Measurements from ENCODE around the gene C2CD4B. TPM values are rescaled to one million over a fixed set of nuclear protein-coding genes. Genes with fewer than 3 reads are reported as not detected.

C2CD4B gene, protein sequence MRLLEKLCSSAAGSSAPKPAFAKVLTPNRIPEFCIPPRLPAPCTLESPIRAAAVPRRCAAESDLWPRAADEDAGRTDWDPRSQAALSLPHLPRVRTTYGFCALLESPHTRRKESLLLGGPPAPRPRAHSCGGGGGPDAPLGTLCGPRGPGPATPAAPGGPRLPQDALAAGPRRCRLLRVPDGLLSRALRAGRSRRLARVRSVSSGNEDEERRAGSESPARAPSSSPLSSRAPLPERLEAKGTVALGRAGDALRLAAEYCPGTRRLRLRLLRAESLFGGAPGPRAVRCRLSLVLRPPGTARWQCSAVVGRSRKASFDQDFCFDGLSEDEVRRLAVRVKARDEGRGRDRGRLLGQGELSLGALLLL
- not detected in 2 replicates for total RNA-seq (2014; rRNA removed; shearing (Covaris generic))
- polyA plus RNA-seq (2015; cell fraction: cytosol; rRNA removed), result not detected in 2 replicates
- polyA plus RNA-seq (2015; cell fraction: nucleus; rRNA removed), result not detected in 2 replicates

DNA sequence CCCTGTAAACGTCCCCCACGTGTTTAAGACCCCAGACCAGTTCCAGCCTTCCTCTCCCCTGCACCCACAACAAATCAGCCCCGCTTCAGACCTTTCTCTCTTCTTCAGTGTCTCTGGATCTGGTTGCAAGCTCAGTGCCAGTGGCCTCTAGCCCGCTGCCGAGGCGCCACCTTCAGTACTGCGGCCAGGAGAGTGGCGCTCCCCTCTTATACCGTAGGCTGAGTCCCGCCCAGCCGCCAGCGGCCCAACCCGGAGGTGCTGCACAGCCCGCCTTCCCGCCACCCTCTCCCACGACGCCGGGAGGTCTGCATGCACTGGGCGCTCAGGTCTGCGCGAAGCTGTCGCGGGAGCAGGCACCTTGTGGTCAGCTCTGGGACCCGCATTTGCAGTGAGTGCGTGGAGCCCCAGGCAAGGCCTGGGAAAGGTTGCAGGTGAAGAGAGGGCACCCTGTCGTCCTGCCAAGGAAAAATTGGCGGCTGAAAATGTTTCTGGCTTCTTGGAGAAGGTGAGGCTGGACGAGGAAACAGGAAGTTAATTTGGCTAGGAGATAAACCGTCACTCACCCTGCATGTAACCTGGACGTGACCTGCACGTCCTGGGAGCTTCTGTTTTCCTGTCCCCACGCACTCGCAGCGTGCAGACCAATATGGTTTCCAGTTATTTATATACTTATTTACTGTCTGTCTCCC, at the start of gene C2CD4B:
Gene C2CD4B (minus strand): TSS at position 182 of the 689 bp plus-strand sequence. CDS start 301 bp downstream, outside the sequence.
- in situ Hi-C loops (cut with HindIII; ENCODE audit: low pct_unique_long_range_greater_than_20kb, low sequenced_read_pairs), result no loop called here

DNA sequence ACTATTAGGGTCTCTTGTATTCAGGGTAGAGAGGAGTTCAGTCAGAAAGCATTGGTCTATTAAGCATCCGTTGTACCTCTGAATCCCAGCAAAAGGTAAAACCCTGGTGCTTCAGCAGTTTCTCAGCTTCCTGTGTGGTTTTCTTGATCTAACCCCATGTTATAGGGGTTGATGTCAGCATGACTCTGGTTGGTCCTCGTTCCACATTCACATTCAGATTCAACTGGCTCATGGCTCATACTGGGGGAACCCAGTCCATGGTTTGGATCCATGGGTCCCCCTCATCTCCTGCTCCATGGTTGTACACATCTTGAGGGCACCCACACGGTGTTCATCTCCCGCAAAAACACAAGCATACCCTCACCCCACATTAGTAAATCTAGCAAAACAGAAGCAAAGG, 47.7 kb upstream of the C2CD4B start:
- no peak for DNase-seq (ENCODE audit: low read depth, low spot score)
- in situ Hi-C loops (cut with HindIII; ENCODE audit: low pct_unique_long_range_greater_than_20kb, low sequenced_read_pairs), result no loop called here

More for the DNA sequence above, at the start of gene C2CD4B:
- no peak for DNase-seq (ENCODE audit: low read depth, low spot score)

DNA sequence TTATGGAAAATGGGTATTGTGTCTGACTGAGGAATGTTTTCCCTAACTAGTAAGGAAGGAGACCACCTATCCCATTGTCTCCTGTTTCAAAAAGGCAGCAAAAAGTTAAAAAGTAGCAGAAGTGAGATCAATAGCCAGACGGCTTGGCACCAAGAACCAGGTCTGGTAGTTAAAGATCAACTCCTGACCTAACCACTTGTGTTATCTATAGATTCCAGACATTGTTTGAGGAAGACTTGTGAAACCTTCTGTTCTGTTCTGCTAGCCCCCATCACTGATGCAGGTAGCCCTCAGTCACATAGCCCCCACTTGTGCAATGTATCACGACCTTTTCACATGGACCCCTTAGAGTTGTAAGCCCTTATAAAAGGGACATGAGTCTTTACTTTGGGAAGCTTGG, 46.3 kb upstream of the C2CD4B start:
- DNase-seq (ENCODE audit: low read depth, low spot score), result no peak
- in situ Hi-C loops (cut with HindIII; ENCODE audit: low pct_unique_long_range_greater_than_20kb, low sequenced_read_pairs), result no loop called here

DNA sequence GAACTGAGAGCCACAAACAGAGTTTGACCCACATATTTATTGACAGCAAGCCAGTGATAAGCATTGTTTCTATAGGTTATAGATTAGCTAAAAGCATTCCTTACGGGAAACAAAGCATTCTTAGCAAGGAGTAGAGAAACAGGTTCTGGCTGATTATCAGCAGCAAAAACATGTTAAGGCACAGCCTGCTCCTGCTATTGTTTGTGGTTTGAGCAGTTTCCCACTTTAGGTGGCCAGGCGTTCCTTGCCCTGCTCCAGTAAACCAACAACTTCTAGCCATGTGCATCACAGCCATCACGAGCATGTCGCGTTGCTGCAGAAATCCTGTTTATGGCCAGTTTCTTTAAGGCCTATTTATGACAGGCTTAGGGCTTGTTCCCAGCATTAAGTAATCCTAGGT, 44.7 kb upstream of the C2CD4B start:
- in situ Hi-C loops (cut with HindIII; ENCODE audit: low pct_unique_long_range_greater_than_20kb, low sequenced_read_pairs), result no loop called here
- no peak for DNase-seq (ENCODE audit: low read depth, low spot score)

DNA sequence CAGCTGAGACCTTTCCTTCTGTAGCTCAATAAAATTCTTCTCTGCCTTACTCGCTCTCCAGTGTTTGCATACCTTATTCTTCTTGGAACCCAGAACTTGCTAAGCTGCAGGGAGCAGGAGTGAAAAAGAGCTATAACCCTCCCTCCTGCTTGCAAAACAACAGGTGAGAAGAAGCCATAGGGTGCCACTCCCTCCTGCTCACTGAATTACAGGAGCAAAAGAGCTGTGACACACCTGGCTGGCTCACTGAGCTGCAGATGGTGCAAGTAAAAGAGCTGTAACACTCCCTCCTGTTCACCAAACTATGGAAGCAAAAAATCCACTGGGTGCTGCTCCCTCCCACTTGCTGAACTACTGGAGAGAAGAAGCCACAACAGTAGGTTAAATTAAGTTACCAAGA, 44.2 kb upstream of the C2CD4B start:
- no peak for DNase-seq (ENCODE audit: low read depth, low spot score)
- in situ Hi-C loops (cut with HindIII; ENCODE audit: low pct_unique_long_range_greater_than_20kb, low sequenced_read_pairs), result no loop called here

DNA sequence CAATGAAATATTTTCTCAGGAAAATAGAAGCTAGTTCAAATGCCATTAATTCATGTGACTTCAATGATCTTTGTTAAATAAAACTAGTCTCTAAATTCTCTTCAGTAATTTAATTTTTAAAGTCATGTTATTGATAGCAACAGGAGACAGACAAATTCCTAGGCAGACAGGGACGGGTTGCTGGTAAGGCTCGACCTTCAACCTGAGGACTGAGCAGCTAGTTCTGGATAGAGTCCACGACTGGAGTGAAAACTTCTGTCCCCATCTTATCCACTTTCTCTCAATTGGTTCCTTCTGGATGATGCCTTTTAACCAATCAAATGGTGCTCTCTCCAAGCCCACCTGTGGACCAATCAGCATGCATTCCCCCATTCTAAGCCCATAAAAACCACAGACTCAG, 43.8 kb upstream of the C2CD4B start:
- in situ Hi-C loops (cut with HindIII; ENCODE audit: low pct_unique_long_range_greater_than_20kb, low sequenced_read_pairs), result no loop called here
- DNase-seq (ENCODE audit: low read depth, low spot score), result no peak

DNA sequence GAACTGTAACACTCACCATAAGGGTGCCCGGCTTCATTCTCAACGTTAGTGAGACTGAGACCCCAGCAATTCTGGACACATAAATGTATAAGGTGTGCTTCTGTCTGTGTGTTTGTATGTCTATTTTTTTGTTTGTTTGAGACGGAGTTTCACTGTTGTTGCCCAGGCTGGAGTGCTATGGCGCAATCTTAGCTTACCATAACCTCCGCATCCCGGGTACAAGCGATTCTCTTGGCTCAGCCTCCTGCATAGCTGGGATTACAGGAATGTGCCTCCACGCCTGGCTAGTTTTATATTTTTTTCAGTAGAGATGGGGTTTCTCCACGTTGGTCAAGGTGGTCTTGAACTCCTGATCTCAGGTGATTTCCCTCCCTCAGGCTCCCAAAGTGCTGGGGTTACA, 43.3 kb upstream of the C2CD4B start:
- DNase-seq (ENCODE audit: low read depth, low spot score), result no peak
- in situ Hi-C loops (cut with HindIII; ENCODE audit: low pct_unique_long_range_greater_than_20kb, low sequenced_read_pairs), result no loop called here

DNA sequence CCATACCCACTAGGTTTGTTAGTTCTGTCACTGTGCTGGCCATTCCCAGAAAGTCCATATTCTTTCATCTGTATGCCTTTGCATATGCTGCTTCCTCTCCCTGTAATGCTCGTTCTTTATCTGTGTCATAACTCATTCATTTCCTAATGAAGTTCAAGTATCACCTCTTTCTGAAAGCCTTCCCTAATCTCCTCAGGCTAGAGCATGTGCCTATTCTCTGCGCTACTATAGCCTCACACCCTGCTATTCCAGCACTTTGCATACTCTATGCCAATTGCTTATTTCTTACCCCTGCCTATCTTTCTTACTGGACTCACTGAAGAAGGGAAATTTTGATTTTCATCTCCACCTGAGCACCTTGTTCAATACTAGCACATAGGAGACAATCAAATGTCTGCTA, 25.6 kb upstream of the C2CD4B start:
- DNase-seq (ENCODE audit: low read depth, low spot score), result no peak
- in situ Hi-C loops (cut with HindIII; ENCODE audit: low pct_unique_long_range_greater_than_20kb, low sequenced_read_pairs), result no loop called here

DNA sequence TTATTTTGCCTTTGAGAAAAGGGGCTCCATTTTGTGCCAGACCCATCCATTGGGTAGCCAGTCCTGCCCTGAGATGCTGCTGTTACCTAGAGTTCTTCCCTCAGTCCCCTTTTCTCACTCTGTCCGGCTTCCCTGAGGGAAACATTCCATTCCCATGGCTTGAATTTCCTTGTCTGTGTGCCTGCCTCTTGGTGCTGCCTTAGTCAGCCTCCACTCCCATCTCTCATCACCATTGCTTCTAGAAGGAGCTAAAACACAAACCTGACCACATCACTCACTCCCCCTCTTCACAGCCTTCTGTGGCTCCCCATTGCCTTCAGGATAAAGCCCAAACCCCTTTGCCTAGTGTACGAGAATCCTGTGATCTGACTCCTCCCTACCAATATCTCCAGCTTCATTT, 25.2 kb upstream of the C2CD4B start:
- DNase-seq (ENCODE audit: low read depth, low spot score), result no peak

DNA sequence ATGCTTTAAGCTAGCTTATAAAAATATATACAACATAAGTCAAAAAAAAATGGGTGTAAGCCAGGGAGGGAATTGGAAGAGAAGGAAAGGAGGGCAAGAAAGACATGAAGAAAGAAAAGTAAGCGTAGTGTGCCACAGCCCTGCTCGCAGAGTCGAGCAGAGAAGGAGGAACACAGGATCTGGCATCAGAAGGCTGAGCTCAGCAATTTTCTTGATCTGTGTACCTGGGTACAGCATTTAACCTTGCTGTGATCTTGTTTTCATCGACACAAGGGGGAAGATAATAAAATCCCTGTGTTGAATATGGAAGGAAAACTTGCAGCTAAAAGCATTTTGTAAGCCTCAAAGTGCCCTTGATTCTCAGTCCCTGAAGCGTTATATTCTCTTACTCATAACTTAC, 23.7 kb upstream of the C2CD4B start:
- DNase-seq (ENCODE audit: low read depth, low spot score), result no peak
- in situ Hi-C loops (cut with HindIII; ENCODE audit: low pct_unique_long_range_greater_than_20kb, low sequenced_read_pairs), result no loop called here

More for the DNA sequence above, 25.2 kb upstream of the C2CD4B start:
- in situ Hi-C loops (cut with HindIII; ENCODE audit: low pct_unique_long_range_greater_than_20kb, low sequenced_read_pairs), result no loop called here

DNA sequence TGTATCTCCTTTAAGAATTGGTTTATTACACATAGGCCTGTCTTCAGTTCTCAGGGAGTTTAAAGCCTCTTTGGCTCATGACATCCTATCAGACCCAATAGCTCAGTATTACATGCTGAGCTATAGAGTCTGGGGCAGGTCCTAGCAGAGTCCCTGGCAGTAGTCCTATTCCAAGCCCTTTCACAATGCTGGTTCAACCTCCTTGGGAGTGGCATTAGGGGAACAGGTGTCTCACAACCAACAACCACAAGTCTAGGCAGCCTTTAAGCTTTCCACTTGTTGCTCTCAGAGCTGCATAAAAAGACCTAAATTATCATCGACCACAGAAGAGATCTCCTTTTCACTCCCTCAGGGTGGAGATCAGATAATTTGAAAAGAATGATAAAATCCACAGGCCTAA, 22.8 kb upstream of the C2CD4B start:
- no peak for DNase-seq (ENCODE audit: low read depth, low spot score)
- in situ Hi-C loops (cut with HindIII; ENCODE audit: low pct_unique_long_range_greater_than_20kb, low sequenced_read_pairs), result no loop called here

DNA sequence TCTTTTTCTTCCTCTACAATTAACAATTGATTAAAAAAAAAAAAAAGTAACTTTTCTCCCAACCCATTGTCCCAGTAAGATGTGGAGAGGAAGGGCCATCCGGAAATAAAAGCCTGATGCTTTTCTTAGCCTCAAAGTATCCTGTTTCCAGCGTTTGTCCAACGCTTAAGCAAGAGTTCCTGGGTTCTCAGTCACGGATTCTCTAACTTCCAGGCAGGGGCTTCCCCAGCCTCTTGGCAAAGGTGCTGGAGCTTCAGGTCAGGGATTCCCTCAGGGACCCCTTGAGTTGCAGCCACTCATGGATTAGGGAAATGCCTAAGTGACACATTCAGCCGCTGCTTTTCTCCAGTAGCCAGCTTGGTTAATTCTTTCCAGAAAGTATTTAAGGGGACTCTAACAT, 22.3 kb upstream of the C2CD4B start:
- no peak for DNase-seq (ENCODE audit: low read depth, low spot score)
- in situ Hi-C loops (cut with HindIII; ENCODE audit: low pct_unique_long_range_greater_than_20kb, low sequenced_read_pairs), result no loop called here

DNA sequence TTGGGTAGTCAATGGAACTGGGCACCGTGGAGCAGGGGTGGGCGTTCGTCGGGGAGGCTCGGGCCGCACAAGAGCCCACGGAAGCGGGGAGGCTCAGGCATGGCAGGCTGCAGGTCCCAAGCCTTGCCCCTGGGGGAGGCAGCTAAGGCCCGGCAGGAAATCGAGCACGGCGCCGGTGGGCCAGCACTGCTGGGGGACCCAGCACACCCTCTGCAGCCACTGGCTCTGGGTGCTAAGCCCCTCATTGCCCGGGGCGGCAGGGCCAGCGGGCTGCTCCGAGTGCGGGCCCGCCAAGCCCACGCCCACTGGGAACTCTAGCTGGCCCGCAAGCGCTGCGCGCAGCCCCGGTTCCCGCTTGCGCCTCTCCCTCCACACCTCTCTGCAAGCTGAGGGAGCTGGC, 21.5 kb upstream of the C2CD4B start:
- no peak for DNase-seq (ENCODE audit: low read depth, low spot score)
- in situ Hi-C loops (cut with HindIII; ENCODE audit: low pct_unique_long_range_greater_than_20kb, low sequenced_read_pairs), result no loop called here

DNA sequence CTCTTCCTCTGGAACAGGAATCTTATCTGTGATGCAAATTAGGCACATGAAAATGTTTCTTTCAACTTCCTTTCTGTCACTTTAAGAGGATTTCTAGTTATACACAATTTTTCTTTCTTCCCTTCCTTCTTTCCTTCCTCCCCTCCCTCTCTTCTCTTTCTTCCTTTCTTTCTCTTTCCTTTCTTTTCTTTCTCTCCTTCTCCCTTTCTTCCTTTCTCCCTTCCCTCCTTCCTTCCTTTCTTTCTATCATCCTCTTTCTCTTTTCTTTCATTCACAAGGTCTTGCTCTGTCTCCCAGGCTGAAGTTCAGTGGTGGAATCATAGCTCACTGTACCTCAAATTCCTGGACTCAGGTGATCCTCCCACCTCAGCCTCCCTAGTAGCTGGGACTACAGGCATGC, 18.0 kb upstream of the C2CD4B start:
- no peak for DNase-seq (ENCODE audit: low read depth, low spot score)
- in situ Hi-C loops (cut with HindIII; ENCODE audit: low pct_unique_long_range_greater_than_20kb, low sequenced_read_pairs), result no loop called here

DNA sequence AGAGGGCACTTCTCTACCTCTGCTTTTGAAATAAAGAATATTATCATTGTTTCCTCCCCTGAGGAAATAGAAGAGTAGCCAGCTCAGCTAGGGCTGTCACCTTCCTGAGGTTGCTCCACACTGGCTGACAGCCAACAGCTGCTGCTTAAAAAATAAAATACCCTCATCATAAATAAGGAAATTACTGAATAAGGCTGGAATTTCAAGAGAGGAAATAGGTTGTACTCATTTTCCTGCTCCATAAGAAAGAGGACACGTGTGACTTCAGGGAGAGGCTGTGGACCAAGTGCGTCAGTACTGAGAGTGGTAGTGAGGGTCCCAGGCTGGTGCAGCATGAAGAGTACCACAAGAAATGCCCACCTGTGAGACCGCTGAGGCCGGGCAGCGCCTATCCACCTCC, 8.1 kb upstream of the C2CD4B start:
- no peak for DNase-seq (ENCODE audit: low read depth, low spot score)
- in situ Hi-C loops (cut with HindIII; ENCODE audit: low pct_unique_long_range_greater_than_20kb, low sequenced_read_pairs), result no loop called here

DNA sequence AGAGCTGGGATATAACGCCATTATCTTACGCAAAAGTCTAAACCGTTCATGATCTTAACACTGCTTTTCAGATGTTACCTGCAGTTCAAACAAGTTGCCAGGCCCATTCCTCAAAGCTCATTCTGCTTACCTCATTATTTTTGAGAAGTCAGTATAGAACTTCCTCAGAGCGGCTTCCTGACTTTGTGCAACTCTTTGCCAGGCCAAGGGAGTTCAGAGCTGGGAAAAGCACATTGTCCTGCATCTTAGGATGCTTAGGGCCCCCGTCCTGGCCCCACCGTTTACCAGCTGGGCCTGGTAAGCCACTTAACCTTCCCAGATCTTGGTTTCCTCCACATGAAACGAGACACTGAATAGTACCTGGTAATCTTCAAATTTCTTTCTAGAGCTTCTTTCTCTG, 6.8 kb upstream of the C2CD4B start:
- no peak for DNase-seq (ENCODE audit: low read depth, low spot score)
- in situ Hi-C loops (cut with HindIII; ENCODE audit: low pct_unique_long_range_greater_than_20kb, low sequenced_read_pairs), result no loop called here

DNA sequence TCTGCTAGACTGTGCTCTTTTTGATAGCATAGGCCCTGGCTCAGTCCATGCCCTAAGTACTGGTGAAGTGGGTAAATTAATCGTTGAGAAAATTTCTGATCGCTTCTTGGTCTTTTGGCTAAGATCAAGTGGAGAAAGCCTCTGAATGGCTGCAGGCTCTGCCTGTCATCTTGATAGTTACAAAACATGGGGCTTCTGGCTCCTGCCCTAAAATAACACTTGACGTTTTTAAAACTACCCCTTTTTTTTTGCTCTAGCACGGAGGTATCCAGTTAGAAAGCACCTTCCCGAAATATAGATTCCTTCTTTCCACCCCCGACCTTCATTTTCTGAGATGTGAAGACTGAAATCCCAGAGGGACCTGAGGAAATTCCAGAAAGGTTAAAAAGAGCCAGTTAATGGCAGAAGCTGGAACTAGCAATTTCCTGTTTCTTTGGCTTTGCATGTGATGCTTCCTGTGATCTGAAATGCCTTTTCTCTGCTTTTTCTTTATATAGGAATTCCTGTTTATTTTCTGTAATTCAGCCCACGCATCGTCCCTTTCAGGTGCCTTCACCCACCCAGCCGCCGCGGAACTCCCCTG, 799 bp upstream of the C2CD4B start:
- no peak for DNase-seq (ENCODE audit: low read depth, low spot score)
- in situ Hi-C loops (cut with HindIII; ENCODE audit: low pct_unique_long_range_greater_than_20kb, low sequenced_read_pairs), result no loop called here

DNA sequence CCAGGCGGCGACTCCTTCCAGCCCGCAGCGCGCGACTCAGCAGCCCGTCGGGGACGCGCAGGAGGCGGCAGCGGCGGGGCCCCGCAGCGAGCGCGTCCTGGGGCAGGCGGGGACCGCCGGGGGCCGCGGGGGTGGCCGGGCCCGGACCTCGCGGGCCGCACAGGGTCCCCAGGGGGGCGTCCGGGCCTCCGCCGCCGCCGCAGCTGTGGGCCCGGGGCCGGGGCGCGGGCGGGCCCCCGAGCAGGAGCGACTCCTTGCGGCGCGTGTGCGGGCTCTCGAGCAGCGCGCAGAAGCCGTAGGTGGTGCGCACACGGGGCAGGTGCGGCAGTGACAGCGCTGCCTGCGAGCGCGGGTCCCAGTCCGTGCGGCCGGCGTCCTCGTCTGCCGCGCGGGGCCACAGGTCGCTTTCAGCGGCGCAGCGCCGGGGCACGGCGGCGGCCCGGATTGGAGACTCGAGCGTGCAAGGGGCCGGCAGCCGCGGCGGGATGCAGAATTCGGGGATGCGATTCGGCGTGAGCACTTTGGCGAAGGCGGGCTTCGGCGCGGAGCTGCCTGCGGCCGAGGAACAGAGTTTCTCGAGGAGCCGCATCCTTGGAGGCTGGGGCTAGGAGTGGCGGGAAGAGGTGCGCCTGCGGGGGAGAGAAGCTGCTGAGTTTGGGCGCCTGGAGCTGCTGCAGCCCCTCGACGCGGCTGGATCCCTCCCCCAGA, 535 bp downstream of the C2CD4B start:
- DNase-seq (ENCODE audit: low read depth, low spot score), result no peak
- in situ Hi-C loops (cut with HindIII; ENCODE audit: low pct_unique_long_range_greater_than_20kb, low sequenced_read_pairs), result no loop called here

Measured in SK-MEL-5 (cell line).